Skeletal muscle tissue (tissue), 4 donors: ENCODE measurements around the gene CATSPERE. TPM values are rescaled to one million over a fixed set of nuclear protein-coding genes. Genes with fewer than 3 reads are reported as not detected.
A peak's percentile ranks its signal among the peaks of the same experiment; 100 is the strongest.
"Not testable (repeated sequence)": the region's sequence is repeated elsewhere in the genome, so short reads cannot be mapped to it uniquely, and the experiment has no call there.

Experiments
- H3K27ac ChIP-seq: one replicate; pipeline ENCODE4 v1.7.0; 2013; ENCODE audit warnings: mild to moderate bottlenecking, low read depth, low read length, inconsistent platforms
- H3K27me3 ChIP-seq, 3 donors: one replicate each; pipeline ENCODE4 v1.7.0; 2013; ENCODE audit warnings: low read length in 3 of 3; ENCODE audit not compliant: control insufficient read depth in 3 of 3, insufficient read depth in 3 of 3
- H3K36me3 ChIP-seq, 3 donors: one replicate each; pipeline ENCODE4 v1.7.0; 2013; ENCODE audit warnings: low read length in 3 of 3; ENCODE audit not compliant: control insufficient read depth in 3 of 3, insufficient read depth in 3 of 3
- H3K4me1 ChIP-seq, 3 donors: one replicate each; pipeline ENCODE4 v1.7.0; 2013; ENCODE audit warnings: low read length in 3 of 3, mild to moderate bottlenecking in 3 of 3; ENCODE audit not compliant: control insufficient read depth in 3 of 3, insufficient read depth in 3 of 3
- H3K4me3 ChIP-seq, 3 donors: one replicate each; pipeline ENCODE4 v1.7.0; 2013; ENCODE audit warnings: low read length in 3 of 3
- H3K9ac ChIP-seq, 3 donors: one replicate each; pipeline ENCODE4 v1.7.0; 2013; ENCODE audit warnings: low read length in 3 of 3, mild to moderate bottlenecking in 3 of 3, moderate library complexity in 2 of 3, low read depth in 1 of 3
- H3K9me3 ChIP-seq, 3 donors: one replicate each; pipeline ENCODE4 v1.7.0; 2013; ENCODE audit warnings: low read length in 3 of 3; ENCODE audit not compliant: control insufficient read depth in 3 of 3
- total RNA-seq: library from RNA; depleted of rRNA; stranded (reverse); fragments of >200 nt; gene quantifications from one replicate; pipeline ENCODE4 v1.2.3, GENCODE V29; 2014
- donor health status: Osteomylitis.

CATSPERE gene
- total RNA-seq, 1 donor from 2014 or later: 3.1 TPM

GRCh38 chr1:244657421-244657820 lies 196.3 kb downstream of the CATSPERE start:
- H3K4me1 ChIP-seq: peaks cover 18 to 38% (median 26%) of the 10 kb centered on the region in 3 donors

GRCh38 chr1:244659694-244660093 lies 198.6 kb downstream of the CATSPERE start:
- Histone ChIP-seq H3K4me1 (peaks cover 14 to 35% (median 17%) of the 10 kb centered on the region in 3 donors), H3K9me3 (no peaks in the 10 kb centered on the region), H3K4me3 (no peak overlapping the region), H3K27me3 (no peaks in the 10 kb centered on the region), H3K9ac (no peak overlapping the region), H3K27ac (no peak overlapping the region), H3K36me3 (no peaks in the 10 kb centered on the region)

More at GRCh38 chr1:244657421-244657820, 196.3 kb downstream of the CATSPERE start:
- Histone ChIP-seq H3K27ac (no peak overlapping the region), H3K4me3 (no peak overlapping the region), H3K36me3 (no peaks in the 10 kb centered on the region), H3K9me3 (no peaks in the 10 kb centered on the region), H3K27me3 (no peaks in the 10 kb centered on the region), H3K9ac (no peak overlapping the region)

DNA sequence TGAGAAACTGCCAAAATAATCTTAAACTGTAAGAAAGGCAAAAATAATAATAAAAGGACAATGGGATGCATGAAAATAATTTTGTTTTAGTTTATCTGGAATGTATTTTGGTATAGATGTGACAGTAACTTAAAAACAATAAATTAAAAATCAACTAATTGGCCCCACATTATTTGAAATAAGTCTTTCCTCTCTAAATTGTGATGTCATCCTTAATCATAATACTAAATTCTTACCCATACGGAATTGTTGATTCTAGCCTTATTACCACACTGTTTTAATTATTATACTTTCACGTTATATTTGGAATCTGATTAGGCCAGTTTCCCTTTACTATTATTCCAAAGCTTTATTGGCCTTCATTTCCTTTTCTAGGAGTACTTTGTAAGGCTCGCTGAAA lies 199.5 kb downstream of the CATSPERE start:
- H3K9ac ChIP-seq: no peak overlapping the region
- H3K9me3 ChIP-seq: no peaks in the 10 kb centered on the region
- H3K36me3 ChIP-seq: no peaks in the 10 kb centered on the region
- peaks cover 18 to 33% (median 23%) of the 10 kb centered on the region in 3 donors for H3K4me1 ChIP-seq
- no peak overlapping the region for H3K27ac ChIP-seq
- H3K27me3 ChIP-seq: no peaks in the 10 kb centered on the region
- H3K4me3 ChIP-seq: no peak overlapping the region

DNA sequence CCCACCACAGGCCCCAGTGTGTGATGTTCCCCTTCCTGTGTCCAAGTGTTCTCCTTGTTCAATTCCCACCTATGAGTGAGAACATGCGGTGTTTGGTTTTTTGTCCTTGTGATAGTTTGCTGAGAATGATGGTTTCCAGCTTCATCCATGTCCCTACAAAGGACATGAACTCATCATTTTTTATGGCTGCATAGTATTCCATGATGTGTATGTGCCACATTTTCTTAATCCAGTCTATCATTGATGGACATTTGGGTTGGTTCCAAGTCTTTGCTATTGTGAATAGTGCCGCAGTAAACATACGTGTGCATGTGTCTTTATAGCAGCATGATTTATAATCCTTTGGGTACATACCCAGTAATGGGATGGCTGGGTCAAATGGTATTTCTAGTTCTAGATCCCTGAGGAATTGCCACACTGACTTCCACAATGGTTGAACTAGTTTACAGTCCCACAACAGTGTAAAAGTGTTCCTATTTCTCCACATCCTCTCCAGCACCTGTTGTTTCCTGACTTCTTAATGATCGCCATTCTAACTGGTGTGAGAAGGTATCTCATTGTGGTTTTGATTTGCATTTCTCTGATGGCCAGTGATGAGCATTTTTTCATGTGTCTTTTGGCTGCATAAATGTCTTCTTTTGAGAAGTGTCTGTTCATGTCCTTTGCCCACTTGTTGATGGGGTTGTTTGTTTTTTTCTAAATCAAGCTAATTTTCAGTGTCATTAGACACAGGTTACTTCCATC lies 200.7 kb downstream of the CATSPERE start:
- peaks cover 19 to 35% (median 21%) of the 10 kb centered on the region in 3 donors for H3K4me1 ChIP-seq
- not testable (repeated sequence) for H3K9me3 ChIP-seq, H3K27ac ChIP-seq, H3K4me3 ChIP-seq, H3K9ac ChIP-seq, H3K36me3 ChIP-seq, H3K27me3 ChIP-seq

DNA sequence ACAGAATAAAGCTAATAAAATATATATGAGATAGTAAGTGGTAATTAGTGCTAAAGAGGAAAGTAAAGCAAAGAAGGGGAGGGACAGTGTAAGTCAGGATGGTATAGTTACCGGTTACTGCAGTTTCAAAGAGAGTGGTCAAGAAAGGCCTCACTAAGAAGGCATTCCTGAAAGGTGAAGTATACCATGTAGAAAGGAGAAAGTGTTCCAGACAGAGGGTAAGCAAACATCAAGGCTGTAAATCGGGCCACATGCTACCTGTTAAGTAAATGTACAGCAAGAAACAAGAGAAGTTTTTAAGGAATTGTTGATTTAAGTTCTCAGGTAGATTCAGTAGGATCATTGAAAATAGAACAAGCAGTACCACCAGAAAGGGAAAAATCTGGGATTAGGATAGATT lies 201.5 kb downstream of the CATSPERE start:
- Histone ChIP-seq H3K27me3 (no peaks in the 10 kb centered on the region), H3K4me1 (peaks cover 15 to 36% (median 17%) of the 10 kb centered on the region in 3 donors), H3K27ac (no peak overlapping the region), H3K9me3 (no peaks in the 10 kb centered on the region), H3K9ac (no peak overlapping the region), H3K36me3 (no peaks in the 10 kb centered on the region), H3K4me3 (no peak overlapping the region)

GRCh38 chr1:244664353-244664752 lies 203.3 kb downstream of the CATSPERE start:
- Histone ChIP-seq H3K36me3 (no peaks in the 10 kb centered on the region), H3K4me3 (no peak overlapping the region), H3K27me3 (no peaks in the 10 kb centered on the region), H3K4me1 (peaks cover 9 to 29% (median 14%) of the 10 kb centered on the region in 3 donors), H3K27ac (no peak overlapping the region), H3K9me3 (no peaks in the 10 kb centered on the region), H3K9ac (no peak overlapping the region)

DNA sequence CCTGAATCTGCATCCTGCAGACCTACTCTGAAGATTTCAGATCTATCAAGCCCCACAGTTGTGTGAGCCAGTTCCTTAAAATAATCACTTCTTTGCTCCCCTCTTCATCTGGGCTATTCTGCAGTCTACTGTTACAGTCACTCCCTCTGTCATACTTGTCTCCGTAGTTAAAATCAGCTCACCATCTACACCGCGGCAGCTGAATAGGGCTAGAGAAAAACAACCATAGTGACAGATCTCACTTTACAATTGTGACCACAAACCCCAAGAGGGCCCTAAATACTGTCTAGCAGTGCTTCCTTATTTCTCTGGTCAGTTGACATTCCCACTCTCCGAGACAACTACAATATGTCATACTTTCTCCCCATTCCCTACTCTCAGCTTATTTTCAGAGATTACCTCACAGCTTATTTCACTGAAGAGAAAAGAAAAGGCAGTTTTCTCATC lies 204.7 kb downstream of the CATSPERE start:
- Histone ChIP-seq H3K27ac (peak overlapping the region; percentile 61), H3K4me3 (peak overlapping the region in 1 of 3 donors; percentile 18), H3K27me3 (no peaks in the 10 kb centered on the region), H3K9me3 (no peaks in the 10 kb centered on the region), H3K36me3 (no peaks in the 10 kb centered on the region), H3K4me1 (peaks cover 9 to 26% (median 12%) of the 10 kb centered on the region in 3 donors), H3K9ac (peak overlapping the region; percentile 26 to 64 (median 50))

DNA sequence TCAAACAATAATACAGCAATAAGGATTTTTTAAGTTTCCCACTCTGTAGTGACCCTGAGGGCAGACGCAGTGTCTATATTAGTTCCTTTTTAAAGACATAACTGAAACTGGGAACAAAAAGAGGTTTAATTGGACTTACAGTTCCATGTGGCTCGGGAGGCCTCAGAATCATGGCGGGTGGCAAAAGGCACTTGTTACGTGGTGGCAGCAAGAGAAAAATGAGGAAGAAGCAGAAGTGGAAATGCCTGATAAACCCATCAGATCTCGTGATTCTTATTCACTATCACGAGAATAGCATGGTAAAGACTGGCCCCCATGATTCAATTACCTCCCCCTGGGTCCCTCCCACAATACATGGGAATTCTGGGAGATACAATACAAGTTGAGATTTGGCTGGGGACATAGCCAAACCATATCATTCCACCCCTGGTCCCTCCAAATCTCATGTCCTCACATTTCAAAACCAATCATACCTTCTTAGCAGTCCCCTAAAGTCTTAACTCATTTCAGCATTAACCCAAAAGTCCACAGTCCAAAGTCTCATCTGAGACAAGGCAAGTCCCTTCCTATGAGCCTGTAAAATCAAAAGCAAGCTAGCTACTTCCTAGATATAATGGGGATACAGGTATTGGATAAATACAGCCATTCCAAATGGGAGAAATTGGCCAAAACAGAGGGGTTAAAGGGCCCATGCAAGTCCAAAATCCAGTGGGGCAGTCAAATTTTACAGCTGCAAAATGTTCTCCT lies 205.8 kb downstream of the CATSPERE start:
- H3K27ac ChIP-seq: not testable (repeated sequence)

DNA sequence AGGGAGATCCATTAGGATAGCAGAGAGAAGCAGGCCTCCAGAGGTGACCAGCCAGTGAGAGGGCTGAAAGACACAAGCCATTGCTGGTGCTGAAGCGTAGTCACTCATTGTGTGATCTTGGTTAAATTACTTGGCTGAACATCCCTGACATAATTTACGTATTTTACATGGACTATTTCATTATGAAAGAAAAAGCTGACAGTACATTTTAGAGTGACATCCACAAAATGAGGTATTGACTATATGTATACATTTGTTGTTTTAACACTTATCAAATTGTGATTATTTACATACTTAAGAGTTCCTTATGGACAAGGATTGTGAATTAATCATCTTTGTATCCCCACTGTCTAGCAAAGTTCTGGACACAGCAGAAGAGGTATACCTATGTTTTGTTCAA lies 206.7 kb downstream of the CATSPERE start:
- peaks cover 11 to 34% (median 18%) of the 10 kb centered on the region in 3 donors for H3K4me1 ChIP-seq

More for the DNA sequence above, 205.8 kb downstream of the CATSPERE start:
- H3K4me1 ChIP-seq: peaks cover 9 to 26% (median 12%) of the 10 kb centered on the region in 3 donors
- not testable (repeated sequence) for H3K9me3 ChIP-seq, H3K27me3 ChIP-seq, H3K36me3 ChIP-seq, H3K9ac ChIP-seq, H3K4me3 ChIP-seq

More for the DNA sequence above, 206.7 kb downstream of the CATSPERE start:
- Histone ChIP-seq H3K4me3 (no peak overlapping the region), H3K9ac (no peak overlapping the region), H3K27me3 (no peaks in the 10 kb centered on the region), H3K27ac (no peak overlapping the region), H3K36me3 (no peaks in the 10 kb centered on the region), H3K9me3 (no peaks in the 10 kb centered on the region)
